PC-9 (cell line): ENCODE results near the gene IFT81.

ENCODE experiments used
- CTCF ChIP-seq: fragments of 200-600 bp; sonication (generic); conservative IDR thresholded peaks from 2 replicates; pipeline ENCODE4 v1.6.1; 2017; ENCODE audit warnings: mixed run types, antibody characterized with exemption, mild to moderate bottlenecking, moderate library complexity
- EZH2 ChIP-seq: fragments of 200-600 bp; sonication (generic); IDR thresholded peaks from 2 replicates; pipeline ENCODE4 v1.8.0; 2017; ENCODE audit warnings: antibody characterized with exemption, low read depth

DNA sequence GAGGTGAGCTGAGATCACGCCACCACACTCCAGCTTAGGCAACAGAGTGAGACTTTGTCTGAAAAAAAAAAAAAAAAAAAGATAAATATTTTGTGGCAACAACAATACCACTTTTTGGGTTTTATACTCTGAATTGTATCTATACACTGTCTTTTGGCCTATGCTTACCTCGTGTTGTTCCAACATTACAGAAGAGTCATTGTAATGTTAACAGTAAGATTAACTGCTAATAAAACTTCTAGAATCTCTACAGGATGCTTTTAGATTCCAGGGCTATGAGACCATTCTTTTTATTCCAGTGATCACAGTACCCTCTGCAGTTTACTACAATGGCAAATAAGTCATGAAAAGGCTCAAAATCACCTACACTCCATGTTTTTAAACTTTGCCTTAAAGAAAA, 11.6 kb downstream of the IFT81 start:
- no peak for TF ChIP-seq CTCF
- TF ChIP-seq EZH2 = no peak
